OCI-LY7 (cell line): ENCODE data around the gene OR52D1. TPM values are rescaled to one million over a fixed set of nuclear protein-coding genes. Genes with fewer than 3 reads are reported as not detected.

ENCODE experiments used
- Bru-seq: library from RNA; stranded (reverse); fragments of 400-500 nt; gene quantifications from one replicate; lab custom pipeline; 2021; lab: Mats Ljungman, UMichigan
- BruChase-seq, 2 experiments: library from RNA; stranded (reverse); fragments of 400-500 nt; gene quantifications; one replicate each; lab custom pipeline; 2021; lab: Mats Ljungman, UMichigan
- BruUV-seq: library from RNA; stranded (reverse); fragments of 400-500 nt; replicated peaks from 2 replicates; lab custom pipeline; 2021; lab: Mats Ljungman, UMichigan
- CTCF ChIA-PET: fragments of 300-600 bp; sonication (Branson Sonifier 250); formaldehyde crosslinking; loops from one replicate; lab custom pipeline; 2022; ENCODE audit warnings: antibody characterized with exemption; ENCODE audit not compliant: unreplicated experiment; lab: Charles Lee
- POLR2A ChIA-PET: fragments of 300-600 bp; sonication (Branson Sonifier 250); formaldehyde crosslinking; loops from one replicate; lab custom pipeline; 2022; ENCODE audit warnings: antibody characterized with exemption; lab: Charles Lee
- DNase-seq: peaks from one replicate; pipeline ENCODE4 v3.0.0-alpha.2; 2015; ENCODE audit warnings: low spot score
- H2AFZ ChIP-seq: fragments of 200-600 bp; sonication (generic), shearing (Covaris generic); 2 replicates; pipeline ENCODE4 v1.6.1; 2014; ENCODE audit warnings: mild to moderate bottlenecking, antibody characterized with exemption, low read length, moderate library complexity
- H3K27ac ChIP-seq: fragments of 200-600 bp; sonication (generic); 2 replicates; pipeline ENCODE4 v1.5.1; 2014; ENCODE audit warnings: mixed run types, low read depth, mild to moderate bottlenecking, moderate library complexity, low read length, inconsistent platforms; ENCODE audit not compliant: poor library complexity, severe bottlenecking
- H3K36me3 ChIP-seq: fragments of 200-600 bp; sonication (generic); 2 replicates; pipeline ENCODE4 v1.6.1; 2014; ENCODE audit warnings: mild to moderate bottlenecking, antibody characterized with exemption, low read length, moderate library complexity, mixed read lengths; ENCODE audit not compliant: insufficient read depth
- H3K4me1 ChIP-seq: fragments of 200-600 bp; sonication (generic); 2 replicates; pipeline ENCODE4 v1.5.1; 2014; ENCODE audit warnings: mild to moderate bottlenecking, low read length; ENCODE audit not compliant: insufficient read depth, poor library complexity, severe bottlenecking
- H3K4me2 ChIP-seq: fragments of 200-600 bp; sonication (generic); 2 replicates; pipeline ENCODE4 v1.6.1; 2014; ENCODE audit warnings: mild to moderate bottlenecking, low read length
- H3K4me3 ChIP-seq: fragments of 200-600 bp; sonication (generic); 2 replicates; pipeline ENCODE4 v1.5.1; 2014; ENCODE audit warnings: mild to moderate bottlenecking, low read depth, low read length; ENCODE audit not compliant: poor library complexity, severe bottlenecking
- H3K79me2 ChIP-seq: fragments of 200-600 bp; sonication (generic); 2 replicates; pipeline ENCODE4 v1.6.1; 2016; ENCODE audit warnings: low read depth, mild to moderate bottlenecking, low read length, moderate library complexity, mixed read lengths; ENCODE audit not compliant: insufficient read depth
- H3K9me2 ChIP-seq: fragments of 200-600 bp; sonication (generic); 2 replicates; pipeline ENCODE4 v1.6.1; 2016; ENCODE audit warnings: mild to moderate bottlenecking, low read length, mixed read lengths; ENCODE audit not compliant: insufficient read depth
- H3K9me3 ChIP-seq: fragments of 200-600 bp; sonication (generic); 2 replicates; pipeline ENCODE4 v1.6.1; 2014; ENCODE audit warnings: mild to moderate bottlenecking, mixed run types, low read length, mixed read lengths
- H4K20me1 ChIP-seq: fragments of 200-600 bp; sonication (generic); 2 replicates; pipeline ENCODE4 v1.6.1; 2014; ENCODE audit warnings: mild to moderate bottlenecking, antibody characterized with exemption, low read length, moderate library complexity, mixed read lengths; ENCODE audit not compliant: insufficient read depth
- CTCF ChIP-seq: fragments of 200-600 bp; sonication (generic); conservative IDR thresholded peaks from 2 replicates; pipeline ENCODE4 v1.5.1; 2014; ENCODE audit warnings: mild to moderate bottlenecking, antibody characterized with exemption, low read length, moderate library complexity, mixed read lengths
- EZH2phosphoT487 ChIP-seq: fragments of 200-600 bp; sonication (generic); IDR thresholded peaks from 2 replicates; pipeline ENCODE4 v1.6.1; 2018; ENCODE audit warnings: low read depth, borderline replicate concordance, mild to moderate bottlenecking, mixed run types, antibody characterized with exemption, low read length, moderate library complexity, mixed read lengths
- intact Hi-C: fragments of 100-400 bp; cut with micrococcal nuclease; formaldehyde crosslinking; loops from one replicate; pipeline ENCODE4 v1.10.0; 2022; ENCODE audit not compliant: unreplicated experiment
- long read RNA-seq: library from polyadenylated mRNA; stranded (forward); transcript quantifications from one replicate; pipeline ENCODE4 v2.0.0, GENCODE V29; 2022
- total RNA-seq, 2 experiments: library from RNA; depleted of rRNA in 1 of 2; stranded (reverse); fragments of >200 nt in 1 of 2; shearing (Covaris generic) in 1 of 2; gene quantifications; 2 replicates each; pipeline ENCODE4 v1.2.3, GENCODE V29; 2014 to 2022

OR52D1 gene
- total RNA-seq (2014; rRNA removed; shearing (Covaris generic)) (not detected in 2 replicates), total RNA-seq (2022) (not detected in 2 replicates), Bru-seq, nascent RNA (not detected), BruChase-seq, experiment 1, labeled RNA remaining after a 6-hour chase (not detected), BruChase-seq, experiment 2, labeled RNA remaining after a 2-hour chase (not detected)
- long read RNA-seq, result 0 reads

- CTCF ChIA-PET, result no interaction called here
- DNase-seq, result no peak
- H3K36me3 ChIP-seq, result no peaks in the 10 kb centered on the region
- no peaks in the 10 kb centered on the region for H3K79me2 ChIP-seq
- H3K4me1 ChIP-seq, result no peaks in the 10 kb centered on the region
- intact Hi-C loops, result no loop called here
- no peaks in the 10 kb centered on the region for H3K9me3 ChIP-seq
- POLR2A ChIA-PET, result interaction anchor here (0.6 kb wide), 1 partner anchor 70 kb away, joined by 3 read pairs; no protein-coding TSS in a partner anchor
- H3K27ac ChIP-seq, result no peak within 1 kb of the TSS
- H3K4me3 ChIP-seq, result no peak within 1 kb of the TSS
- no peaks in the 10 kb centered on the region for H3K9me2 ChIP-seq
- H4K20me1 ChIP-seq, result no peaks in the 10 kb centered on the region
- H2AFZ ChIP-seq, result no peak within 1 kb of the TSS
- no peak for TF ChIP-seq CTCF
- no peak for TF ChIP-seq EZH2phosphoT487
- no peak within 1 kb of the TSS for H3K4me2 ChIP-seq
- BruUV-seq, result no TSS peak
These were observed at the start of gene OR52D1 for GRCh38 chr11:5488385-5488784. Gene OR52D1, plus strand, starts transcription at chr11:5488685. Its CDS starts 22 bp downstream, at chr11:5488707.

DNA sequence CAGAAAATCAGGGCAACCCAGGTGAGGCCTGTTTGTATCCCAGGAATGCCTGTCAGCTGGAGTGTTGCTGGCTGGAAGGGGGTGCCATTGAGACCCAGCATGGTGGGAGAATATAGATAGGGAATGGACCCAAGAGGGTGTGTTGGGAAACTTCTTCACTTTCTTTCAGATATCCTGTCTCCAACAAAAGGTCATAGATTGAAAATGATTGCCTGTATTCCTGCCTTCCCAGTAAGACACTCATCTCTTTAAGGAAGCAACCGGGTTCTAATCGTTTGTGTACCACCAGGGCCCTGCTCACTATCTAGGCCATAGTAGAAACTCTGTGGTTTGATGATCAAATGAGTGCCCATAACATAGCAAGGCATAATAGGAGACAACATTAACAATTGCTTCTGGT is 47.1 kb upstream of the OR52D1 start, which contains the start of gene OR51I1:
Gene OR51I1 (minus strand): TSS at position 101 of the 400 bp plus-strand sequence. CDS start 0 bp downstream, at position 101.
- DNase-seq, result no peak
- TF ChIP-seq EZH2phosphoT487, result no peak
- no peak for TF ChIP-seq CTCF
- Histone ChIP-seq H4K20me1 (no peaks in the 10 kb centered on the region), H3K4me2 (no peak within 1 kb of the TSS), H2AFZ (no peak within 1 kb of the TSS), H3K79me2 (no peaks in the 10 kb centered on the region), H3K9me2 (no peaks in the 10 kb centered on the region), H3K9me3 (no peaks in the 10 kb centered on the region), H3K4me3 (no peak within 1 kb of the TSS), H3K4me1 (no peaks in the 10 kb centered on the region), H3K27ac (no peak within 1 kb of the TSS), H3K36me3 (no peaks in the 10 kb centered on the region)
- POLR2A ChIA-PET, result no interaction called here
- no TSS peak for BruUV-seq
- CTCF ChIA-PET, result no interaction called here
- intact Hi-C loops, result no loop called here

DNA sequence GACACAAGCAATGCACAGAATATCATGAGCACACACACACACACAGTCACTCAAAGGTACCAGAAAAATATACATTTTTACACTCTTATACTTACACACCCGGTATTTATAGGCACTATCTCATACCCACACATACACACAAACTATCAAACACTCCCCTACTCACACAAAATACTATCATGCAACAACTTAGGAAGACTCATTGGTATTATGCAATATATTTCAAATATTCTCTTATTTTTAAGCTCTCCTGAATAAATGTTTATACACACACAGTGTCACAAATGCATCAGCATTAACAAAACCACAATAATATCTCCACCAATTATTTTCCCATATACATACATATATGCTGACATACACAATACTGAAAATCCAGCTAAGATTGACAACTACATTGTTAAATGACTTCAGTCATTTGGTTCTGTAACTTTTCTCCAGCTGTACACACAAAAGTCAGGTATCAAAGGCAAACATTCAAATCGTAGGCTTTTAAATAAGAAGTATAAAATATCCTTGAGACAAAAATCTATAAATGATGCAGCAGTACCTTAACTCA is 44.6 kb upstream of the OR52D1 start:
- H2AFZ ChIP-seq, result no peak overlapping the region
- H3K36me3 ChIP-seq, result no peaks in the 10 kb centered on the region
- H3K27ac ChIP-seq, result no peak overlapping the region
- no peaks in the 10 kb centered on the region for H3K9me2 ChIP-seq
- TF ChIP-seq EZH2phosphoT487 (no peak), CTCF (no peak)
- POLR2A ChIA-PET, result interaction anchor here (0.6 kb wide), 1 partner anchor 125 kb away, joined by 3 read pairs; no protein-coding TSS in a partner anchor
- no peaks in the 10 kb centered on the region for H3K4me1 ChIP-seq
- no peak for DNase-seq
- BruUV-seq, result no TSS peak
- no peaks in the 10 kb centered on the region for H3K79me2 ChIP-seq
- no peaks in the 10 kb centered on the region for H3K9me3 ChIP-seq
- CTCF ChIA-PET, result no interaction called here
- no peaks in the 10 kb centered on the region for H4K20me1 ChIP-seq
- H3K4me3 ChIP-seq, result no peak overlapping the region
- intact Hi-C loops, result no loop called here
- no peak overlapping the region for H3K4me2 ChIP-seq
